ENCODE results near the gene MBP.

The MBP gene

GRCh38 chr18:77047803-77048419, 84.7 kb downstream of the MBP start:
- Histone ChIP-seq H3K79me2 (ENCODE audit: insufficient read depth, low read depth) (no peaks in the 10 kb centered on the region), H2AFZ (ENCODE audit: low read depth) (no peak overlapping the region), H4K20me1 (ENCODE audit: insufficient read depth) (no peaks in the 10 kb centered on the region), H3K4me2 (no peak overlapping the region), H3K4me1 (ENCODE audit: low read depth, poor library complexity, severe bottlenecking) (no peaks in the 10 kb centered on the region), H3K9ac (no peak overlapping the region), H3K4me3 (IDR thresholded peaks at IDR 0.05; ENCODE audit: insufficient read depth, low read depth, low read length) (no peak overlapping the region), H3K27me3 (ENCODE audit: insufficient read depth, low read depth) (no peaks in the 10 kb centered on the region), H3K27ac (no peak overlapping the region), H3K36me3 (ENCODE audit: insufficient read depth) (no peaks in the 10 kb centered on the region)
- no peak for TF ChIP-seq CTCF (conservative IDR thresholded peaks at IDR 0.05; ENCODE audit: low read depth, low read length)

- no peaks in the 10 kb centered on the region for H3K36me3 ChIP-seq (ENCODE audit: insufficient read depth)
- H3K27ac ChIP-seq, result no peak overlapping the region
- H3K79me2 ChIP-seq (ENCODE audit: insufficient read depth, low read depth), result no peaks in the 10 kb centered on the region
- H3K27me3 ChIP-seq (ENCODE audit: insufficient read depth, low read depth), result no peaks in the 10 kb centered on the region
- no peak overlapping the region for H3K4me3 ChIP-seq (IDR thresholded peaks at IDR 0.05; ENCODE audit: insufficient read depth, low read depth, low read length)
- H3K4me2 ChIP-seq, result no peak overlapping the region
- TF ChIP-seq CTCF (conservative IDR thresholded peaks at IDR 0.05; ENCODE audit: low read depth, low read length), result no peak
- H3K4me1 ChIP-seq (ENCODE audit: low read depth, poor library complexity, severe bottlenecking), result no peaks in the 10 kb centered on the region
- H2AFZ ChIP-seq (ENCODE audit: low read depth), result no peak overlapping the region
- no peak overlapping the region for H3K9ac ChIP-seq
- no peaks in the 10 kb centered on the region for H4K20me1 ChIP-seq (ENCODE audit: insufficient read depth)
These were observed 85.6 kb downstream of the MBP start for GRCh38 chr18:77046994-77047393.

GRCh38 chr18:77046409-77046808, 86.2 kb downstream of the MBP start:
- no peak overlapping the region for H3K4me3 ChIP-seq (IDR thresholded peaks at IDR 0.05; ENCODE audit: insufficient read depth, low read depth, low read length)
- no peaks in the 10 kb centered on the region for H3K36me3 ChIP-seq (ENCODE audit: insufficient read depth)
- no peak overlapping the region for H3K4me2 ChIP-seq
- H3K27ac ChIP-seq, result no peak overlapping the region
- no peaks in the 10 kb centered on the region for H3K79me2 ChIP-seq (ENCODE audit: insufficient read depth, low read depth)
- H2AFZ ChIP-seq (ENCODE audit: low read depth), result no peak overlapping the region
- H3K4me1 ChIP-seq (ENCODE audit: low read depth, poor library complexity, severe bottlenecking), result no peaks in the 10 kb centered on the region
- TF ChIP-seq CTCF (conservative IDR thresholded peaks at IDR 0.05; ENCODE audit: low read depth, low read length), result no peak
- no peak overlapping the region for H3K9ac ChIP-seq
- H4K20me1 ChIP-seq (ENCODE audit: insufficient read depth), result no peaks in the 10 kb centered on the region
- H3K27me3 ChIP-seq (ENCODE audit: insufficient read depth, low read depth), result no peaks in the 10 kb centered on the region

- Histone ChIP-seq H3K4me3 (IDR thresholded peaks at IDR 0.05; ENCODE audit: insufficient read depth, low read depth, low read length) (no peak overlapping the region), H3K27ac (no peak overlapping the region), H3K79me2 (ENCODE audit: insufficient read depth, low read depth) (no peaks in the 10 kb centered on the region), H3K27me3 (ENCODE audit: insufficient read depth, low read depth) (no peaks in the 10 kb centered on the region), H3K4me1 (ENCODE audit: low read depth, poor library complexity, severe bottlenecking) (no peaks in the 10 kb centered on the region), H2AFZ (ENCODE audit: low read depth) (no peak overlapping the region), H3K9ac (no peak overlapping the region), H4K20me1 (ENCODE audit: insufficient read depth) (no peaks in the 10 kb centered on the region), H3K36me3 (ENCODE audit: insufficient read depth) (no peaks in the 10 kb centered on the region), H3K4me2 (no peak overlapping the region)
- no peak for TF ChIP-seq CTCF (conservative IDR thresholded peaks at IDR 0.05; ENCODE audit: low read depth, low read length)
These were observed 86.9 kb downstream of the MBP start for GRCh38 chr18:77045677-77046076.
